Stimulated activated CD4-positive, alpha-beta T cell treated with anti-CD3 and anti-CD28 coated beads, Interleukin-2, amount 100 ng/mL, for 24 hours (primary cell): ENCODE measurements around the gene MRO.

Source experiments
- DNase-seq, 2 donors: peaks; one replicate each; pipeline ENCODE4 v3.0.0-alpha.2; 2020

MRO gene

DNA sequence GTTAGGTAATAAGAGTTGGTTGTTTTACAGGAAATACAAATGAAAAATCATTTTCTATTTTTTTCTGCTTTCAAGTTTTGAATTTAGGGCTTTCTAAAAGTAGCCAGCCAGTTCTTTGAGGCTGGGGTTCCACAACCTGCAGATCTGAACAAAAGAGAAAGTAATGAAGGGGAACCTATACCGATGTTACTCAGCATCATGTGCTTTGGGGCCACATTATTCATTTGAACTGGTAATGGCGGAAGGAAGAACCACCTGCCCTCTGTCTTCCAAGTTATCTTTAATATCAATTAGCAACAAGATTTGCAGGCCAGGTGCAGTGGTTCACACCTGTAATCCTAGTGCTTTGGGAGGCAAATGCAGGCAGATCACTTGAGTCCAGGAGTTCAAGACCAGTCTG, 12.9 kb upstream of the MRO start:
- no peak for DNase-seq

DNA sequence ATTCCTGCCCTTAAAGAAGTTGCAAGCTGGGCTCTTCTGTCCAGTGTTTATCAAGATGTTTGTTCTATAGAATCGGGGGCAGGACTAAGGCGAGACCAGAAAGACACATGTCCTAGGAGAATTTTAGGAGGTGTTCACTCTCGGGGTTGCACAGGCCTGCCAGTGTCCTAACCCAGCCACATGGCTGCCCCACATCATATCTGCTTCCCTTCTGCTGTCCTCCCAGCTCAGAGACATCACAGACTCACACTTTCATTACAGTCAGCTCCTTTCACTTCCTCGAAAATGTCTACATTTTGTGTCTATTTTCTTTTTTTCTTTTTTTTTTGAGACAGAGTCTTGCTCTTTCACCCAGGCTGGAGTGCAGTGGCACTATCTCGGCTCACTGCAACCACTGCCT, 10.7 kb upstream of the MRO start:
- DNase-seq, result no peak

DNA sequence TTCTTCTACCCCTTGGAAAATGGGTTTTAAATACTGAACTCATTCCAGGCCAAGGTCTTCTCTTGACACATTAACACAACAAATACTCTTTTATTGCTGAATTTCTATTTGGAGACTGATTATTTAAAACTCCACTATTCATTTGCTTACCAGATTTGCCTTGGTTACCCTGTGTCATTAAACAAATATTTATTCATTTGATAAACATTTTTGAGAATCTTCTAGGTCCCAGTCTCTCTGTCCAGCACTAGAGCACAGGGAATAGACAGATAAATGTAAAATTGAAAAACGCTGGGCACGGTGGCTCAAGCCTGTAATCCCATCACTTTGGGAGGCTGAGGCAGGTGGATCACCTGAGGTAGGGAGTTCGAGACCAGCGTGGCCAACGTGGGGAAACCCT, 9.8 kb upstream of the MRO start:
- DNase-seq, result no peak

DNA sequence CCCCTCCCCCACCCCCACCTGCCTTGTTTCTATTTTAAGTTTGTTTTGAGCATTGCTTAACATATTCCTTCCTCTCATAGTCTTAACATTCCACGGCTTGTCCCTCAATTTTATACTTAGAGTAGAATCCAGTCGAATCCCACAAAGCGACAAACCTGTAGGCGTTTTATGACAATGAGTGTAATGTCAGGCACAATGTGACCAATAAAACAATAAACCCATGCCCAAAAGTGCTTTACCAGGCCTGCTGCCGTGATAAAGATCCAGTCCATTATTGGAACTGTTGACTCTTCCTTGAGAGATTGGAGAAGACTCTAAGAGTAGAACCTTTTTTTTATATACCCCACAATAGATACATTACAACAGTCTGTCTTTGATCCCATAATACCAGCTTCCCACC, 6.2 kb upstream of the MRO start:
- DNase-seq, result no peak

DNA sequence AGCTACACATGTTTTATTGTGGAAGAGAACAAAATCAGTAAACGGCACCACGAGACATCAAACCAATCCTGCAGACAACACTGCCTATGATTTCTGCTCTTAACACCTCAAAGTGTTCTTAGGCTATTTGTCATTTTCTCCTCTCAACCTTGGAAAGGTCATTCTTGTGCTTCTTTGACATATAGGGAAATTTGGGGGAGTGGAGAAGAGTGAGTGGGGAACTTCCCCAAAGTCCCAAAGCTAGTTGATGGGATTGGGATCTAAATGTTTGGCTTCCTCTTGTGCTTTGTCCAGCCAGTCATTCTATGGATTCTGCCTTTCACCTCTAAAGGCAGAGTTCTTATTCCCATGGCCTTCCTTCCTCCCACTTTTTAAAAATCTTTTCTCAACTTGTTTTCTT, 5.8 kb upstream of the MRO start:
- no peak for DNase-seq

DNA sequence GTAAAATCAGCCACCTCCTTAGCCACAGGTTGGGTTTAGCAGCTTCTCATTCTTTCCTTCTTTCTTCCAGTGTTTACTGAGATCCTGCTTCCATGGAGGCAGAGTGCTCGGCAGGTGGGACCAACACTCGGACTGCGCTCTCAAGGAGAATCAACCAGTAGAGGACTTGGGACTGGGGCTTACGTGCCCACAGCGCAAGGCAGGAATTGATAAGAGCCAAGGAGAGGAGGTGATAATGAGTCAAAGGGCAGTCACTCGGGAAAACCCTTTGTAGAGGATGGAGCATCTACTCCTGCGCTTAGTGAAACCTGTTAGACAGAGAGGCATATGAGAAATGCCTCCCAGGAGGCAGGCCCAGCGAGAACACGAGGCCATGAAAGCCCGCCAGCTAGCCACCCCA, 2.9 kb upstream of the MRO start:
- no peak for DNase-seq

DNA sequence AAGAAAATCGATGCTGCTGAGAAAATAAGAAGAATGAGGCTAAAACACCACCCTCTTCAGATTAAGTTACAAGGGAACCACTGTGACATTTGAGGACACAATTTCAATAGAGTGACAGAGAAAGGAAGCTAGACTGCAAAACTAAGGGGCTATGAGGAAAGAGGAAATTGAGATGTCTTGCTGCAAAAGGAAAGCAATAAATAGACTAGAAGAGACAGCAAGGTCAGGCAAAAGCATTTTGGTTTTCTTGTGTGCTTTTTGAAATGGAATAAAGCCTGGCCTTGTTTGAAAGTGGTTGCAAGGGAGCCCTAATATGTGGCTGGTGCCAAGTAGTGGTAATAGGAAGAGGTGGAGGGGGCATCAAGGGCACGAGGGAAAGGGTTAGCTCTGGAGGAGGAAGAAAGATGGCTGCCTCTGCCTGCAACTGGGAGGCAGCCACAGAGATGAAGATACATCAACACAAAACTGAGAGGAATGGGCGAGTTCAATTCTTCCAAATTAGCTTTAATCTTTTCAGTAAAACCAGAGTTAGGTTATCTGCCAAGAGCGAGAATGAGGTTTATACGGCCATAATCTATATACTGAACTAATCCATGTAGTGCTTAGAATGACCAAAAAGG, 1.2 kb upstream of the MRO start:
- no peak for DNase-seq

DNA sequence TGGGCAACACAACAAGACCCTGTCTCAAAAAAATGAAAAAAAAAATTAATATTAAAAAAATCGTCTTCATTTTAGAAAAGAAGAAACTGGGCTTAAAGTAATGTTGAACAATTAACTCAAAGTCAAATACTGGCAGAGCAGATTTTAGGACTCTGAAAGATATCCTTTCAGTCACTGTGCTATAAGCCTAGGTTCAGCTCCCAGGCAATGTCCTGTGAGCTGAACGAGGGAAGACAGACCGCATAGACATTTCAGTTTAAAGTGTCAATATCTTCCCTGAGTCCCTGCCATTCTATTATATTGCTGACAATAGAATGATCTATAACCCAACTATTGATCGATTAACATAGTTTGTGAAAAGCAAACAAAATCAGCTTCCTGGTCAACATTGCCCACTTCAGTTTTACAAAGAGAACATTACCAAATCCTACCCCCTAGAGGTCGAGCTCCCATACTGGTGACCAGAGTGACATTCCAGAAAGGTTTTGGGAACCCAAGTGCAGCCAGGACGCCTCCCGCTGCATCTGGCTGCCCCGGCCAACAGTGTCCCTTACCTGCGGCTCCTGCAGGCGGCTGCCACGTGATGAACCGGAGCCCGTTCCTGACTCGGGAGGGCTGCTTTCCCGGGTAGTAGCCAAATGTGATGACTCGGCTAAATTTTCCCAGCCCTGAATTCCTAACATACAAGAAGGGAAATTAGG, 639 bp downstream of the MRO start:
- no peak for DNase-seq

DNA sequence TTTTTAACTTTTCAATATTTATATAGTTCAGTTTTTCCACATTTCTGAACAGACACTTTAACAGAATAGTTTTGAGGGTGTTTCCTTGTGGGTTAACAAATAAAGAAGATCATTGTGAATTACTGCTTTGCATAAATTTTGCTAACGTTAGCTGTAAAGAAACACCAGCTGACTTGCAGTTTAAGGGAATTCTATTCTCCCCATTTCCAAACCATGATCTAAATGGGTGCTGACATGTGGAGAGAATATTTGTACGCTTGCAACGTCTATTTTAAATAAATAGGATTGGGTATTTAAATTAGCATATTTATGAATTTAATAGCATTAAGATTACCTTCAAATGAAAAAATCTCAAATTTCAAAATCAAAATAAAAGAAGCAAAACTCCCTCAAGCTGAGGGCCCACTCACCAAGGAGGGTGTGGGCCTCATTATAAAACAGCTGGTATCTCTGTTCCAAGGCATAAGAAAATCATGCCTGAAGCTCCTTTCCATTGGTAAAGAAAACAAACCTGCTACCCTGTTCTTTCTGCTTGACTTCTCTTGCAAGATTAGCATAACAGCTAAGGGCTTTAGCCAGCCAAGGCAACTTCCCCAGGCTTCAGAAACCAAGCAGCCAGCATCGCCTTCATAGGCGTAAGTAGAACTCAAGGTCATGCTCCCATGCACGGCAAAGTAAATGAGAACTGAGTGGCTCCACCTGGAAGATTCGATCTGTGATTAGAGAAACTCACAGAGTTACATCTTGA, 3.2 kb downstream of the MRO start:
- no peak for DNase-seq

DNA sequence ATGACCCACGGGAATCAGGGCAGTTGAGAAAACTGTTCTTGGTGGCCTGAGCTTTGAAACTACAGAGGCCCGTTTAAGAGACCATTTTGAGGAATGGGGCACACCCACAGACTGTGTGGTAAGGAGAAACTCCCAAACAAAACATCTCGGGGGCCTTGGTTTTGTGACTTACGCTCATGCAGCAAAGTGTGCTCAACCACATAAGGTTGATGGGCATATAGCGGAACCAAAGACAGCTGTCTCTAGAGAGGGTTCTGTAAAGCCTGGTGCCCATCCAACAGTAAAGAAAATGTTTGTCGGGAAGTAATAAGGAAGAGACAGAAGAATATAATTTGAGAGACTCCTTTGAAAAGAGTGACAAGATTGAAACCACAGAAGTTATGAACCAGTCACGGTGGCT, 5.4 kb downstream of the MRO start:
- DNase-seq, result no peak

DNA sequence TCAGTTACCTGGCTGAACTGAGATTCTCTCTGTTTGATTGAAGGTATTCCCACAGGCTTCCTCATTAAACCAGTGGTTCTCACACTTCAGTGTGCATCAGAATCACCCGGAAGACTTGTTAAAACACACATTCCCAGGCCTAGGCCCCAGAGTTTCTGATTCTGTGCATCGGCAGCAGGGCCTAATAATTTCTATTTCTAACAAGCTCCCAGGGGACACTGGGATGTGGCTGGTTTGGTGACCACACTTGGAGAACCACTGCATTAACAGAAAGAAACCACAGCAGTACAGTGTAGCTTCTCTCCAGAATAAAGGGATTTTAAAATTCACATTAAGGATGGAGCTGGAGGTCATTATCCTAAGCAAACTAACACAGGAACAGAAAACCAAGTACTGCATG, 6.5 kb downstream of the MRO start:
- no peak for DNase-seq

DNA sequence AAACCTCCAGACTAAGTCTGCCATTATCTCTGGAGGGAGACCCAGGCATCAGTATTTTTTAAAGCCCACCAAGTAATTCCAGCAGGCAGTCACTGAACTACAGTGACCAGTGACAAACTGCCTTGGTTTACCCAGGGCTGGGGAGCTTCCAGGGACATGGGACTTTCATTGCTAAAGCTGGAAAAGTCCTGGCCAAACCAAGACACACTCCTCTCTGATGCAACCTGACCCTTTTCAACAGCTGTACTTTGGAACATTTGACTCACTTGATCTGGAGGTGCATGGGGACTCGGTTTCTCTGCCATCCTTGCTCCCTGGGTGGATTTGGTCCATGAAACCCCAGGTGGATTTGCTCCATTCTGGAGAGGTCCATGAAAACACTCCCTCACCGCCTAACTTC, 7.0 kb downstream of the MRO start:
- DNase-seq, result no peak

DNA sequence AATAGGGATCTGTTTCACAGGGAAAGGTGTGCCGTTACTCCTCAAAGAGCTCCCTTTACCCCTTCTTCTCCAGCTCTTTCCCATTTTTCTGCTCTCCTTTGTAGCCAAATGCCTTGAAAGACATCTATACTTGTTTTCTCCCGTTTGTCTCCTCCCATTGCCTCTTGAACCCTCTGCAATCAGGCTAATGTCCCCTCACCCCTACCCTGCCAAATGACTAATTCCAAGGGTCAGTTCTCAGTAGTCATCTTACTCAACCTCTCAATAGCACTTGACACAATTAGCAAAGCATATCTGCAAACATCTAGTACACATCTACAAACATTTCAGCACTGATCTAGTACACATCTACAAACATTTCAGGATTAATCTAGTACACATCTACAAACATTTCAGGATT, 12.6 kb downstream of the MRO start:
- no peak for DNase-seq

DNA sequence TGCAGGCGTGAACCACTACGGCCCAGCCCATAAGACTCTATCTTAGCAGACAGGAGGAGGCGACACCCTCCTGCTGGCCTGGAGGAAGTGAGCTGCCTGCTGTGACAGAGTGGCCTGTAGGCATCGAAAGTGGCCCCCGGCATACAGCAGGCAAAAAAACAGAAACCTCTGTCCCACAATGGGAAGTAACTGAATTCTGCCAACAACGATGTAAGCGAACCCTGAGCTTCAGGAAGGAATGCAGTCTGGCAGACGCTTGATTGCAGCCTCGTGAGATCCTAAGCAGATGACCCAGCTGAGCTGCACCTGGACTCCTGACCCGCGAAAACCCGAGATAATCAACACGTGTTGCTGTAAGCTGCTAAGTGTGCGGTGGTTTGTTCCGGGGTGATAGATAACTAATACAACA, 13.6 kb downstream of the MRO start:
- DNase-seq, result no peak

DNA sequence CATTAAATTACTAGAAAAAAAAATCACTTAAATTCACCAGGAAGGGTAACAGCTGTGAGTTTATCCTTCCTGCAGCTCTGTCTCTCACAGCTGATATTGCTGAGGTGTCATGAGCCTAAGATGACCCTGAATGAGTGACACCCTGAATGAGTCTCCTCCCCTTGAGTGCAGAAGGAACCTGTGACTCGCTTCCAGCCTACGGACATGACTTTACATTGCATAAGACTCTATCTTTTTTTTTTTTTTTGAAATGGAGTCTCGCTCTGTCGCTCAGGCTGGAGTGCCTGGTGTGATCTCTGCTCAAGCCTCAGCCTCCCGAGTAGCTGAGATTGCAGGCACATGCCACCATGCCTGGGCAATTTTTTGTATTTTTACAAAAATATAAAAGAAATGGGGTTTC, 14.1 kb downstream of the MRO start:
- no peak for DNase-seq

DNA sequence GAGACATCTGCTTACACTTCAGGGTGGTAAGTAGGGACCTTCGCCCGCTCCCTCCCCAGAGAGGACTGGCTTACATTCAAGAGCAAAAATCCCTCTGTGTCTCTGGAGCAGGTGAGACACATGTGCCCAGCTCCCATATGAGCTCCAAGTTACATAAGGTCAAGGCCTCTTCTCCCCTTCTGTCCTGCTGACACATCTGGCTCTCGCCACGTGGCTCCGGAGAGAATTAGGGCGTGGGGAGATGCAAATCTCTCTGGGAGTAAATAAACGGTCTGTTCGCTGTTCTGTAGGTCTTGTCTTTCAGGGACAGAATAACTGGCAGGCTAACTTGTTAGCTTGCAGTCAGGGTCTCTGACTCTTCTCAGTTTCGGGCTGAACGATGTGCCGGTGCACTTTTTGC, 16.2 kb downstream of the MRO start:
- DNase-seq, result no peak

DNA sequence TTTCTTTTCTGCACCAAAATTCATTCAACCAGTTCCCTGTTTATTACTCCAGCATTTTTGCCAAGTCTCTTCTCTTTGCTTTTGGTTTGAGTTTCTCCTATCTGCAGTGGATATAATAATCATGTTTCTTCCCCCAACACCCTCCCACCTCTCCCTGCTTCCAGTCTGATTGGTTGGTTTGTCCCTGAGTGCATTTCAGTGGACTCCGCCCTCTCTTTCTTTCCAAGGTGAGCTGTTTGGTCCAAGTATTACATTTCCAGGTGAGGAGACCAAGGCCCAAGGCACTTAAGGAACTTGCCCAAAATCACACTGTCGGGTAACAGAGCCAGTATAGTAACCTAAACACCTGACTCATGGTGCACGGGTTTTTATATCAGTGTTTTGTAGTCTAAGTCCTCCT, 17.7 kb downstream of the MRO start:
- no peak for DNase-seq

DNA sequence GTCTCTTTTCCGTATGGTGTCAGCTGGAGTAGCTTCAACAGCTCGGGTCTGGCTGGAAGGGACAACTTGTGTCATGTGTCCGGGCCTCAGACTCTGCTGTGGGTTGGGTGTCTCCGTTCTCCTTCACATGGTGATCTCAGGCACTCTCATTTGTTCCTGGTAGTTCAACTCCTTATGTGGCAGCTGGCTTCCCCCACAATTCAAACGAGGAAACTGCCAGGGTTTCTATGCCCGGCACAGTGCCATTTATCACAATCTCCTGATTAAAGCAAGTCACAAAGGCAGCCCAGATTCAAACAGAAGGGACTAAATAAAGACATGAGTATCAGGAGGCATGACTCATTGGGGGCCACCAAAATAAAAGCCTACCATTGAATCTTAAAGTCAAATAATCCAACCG, 22.7 kb downstream of the MRO start:
- no peak for DNase-seq

DNA sequence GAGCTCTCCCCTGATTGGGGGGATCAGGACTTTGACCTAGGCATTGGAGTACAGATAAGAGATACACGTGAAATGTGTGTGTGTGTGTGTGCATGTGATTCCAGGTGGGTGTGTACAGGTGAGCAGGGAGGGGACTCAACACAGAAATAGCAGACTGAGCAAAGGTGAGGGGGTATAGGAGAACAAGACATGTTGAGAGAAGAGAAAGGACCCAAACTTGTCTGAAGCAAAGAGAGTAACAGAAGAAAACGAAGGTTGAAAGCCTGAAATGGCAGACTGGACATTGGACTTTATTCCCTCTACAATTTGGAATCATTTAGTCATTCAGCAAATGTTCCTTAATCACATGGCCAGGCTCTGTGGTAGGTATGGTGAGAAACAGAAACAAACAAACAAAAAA, 23.3 kb downstream of the MRO start:
- DNase-seq, result no peak

DNA sequence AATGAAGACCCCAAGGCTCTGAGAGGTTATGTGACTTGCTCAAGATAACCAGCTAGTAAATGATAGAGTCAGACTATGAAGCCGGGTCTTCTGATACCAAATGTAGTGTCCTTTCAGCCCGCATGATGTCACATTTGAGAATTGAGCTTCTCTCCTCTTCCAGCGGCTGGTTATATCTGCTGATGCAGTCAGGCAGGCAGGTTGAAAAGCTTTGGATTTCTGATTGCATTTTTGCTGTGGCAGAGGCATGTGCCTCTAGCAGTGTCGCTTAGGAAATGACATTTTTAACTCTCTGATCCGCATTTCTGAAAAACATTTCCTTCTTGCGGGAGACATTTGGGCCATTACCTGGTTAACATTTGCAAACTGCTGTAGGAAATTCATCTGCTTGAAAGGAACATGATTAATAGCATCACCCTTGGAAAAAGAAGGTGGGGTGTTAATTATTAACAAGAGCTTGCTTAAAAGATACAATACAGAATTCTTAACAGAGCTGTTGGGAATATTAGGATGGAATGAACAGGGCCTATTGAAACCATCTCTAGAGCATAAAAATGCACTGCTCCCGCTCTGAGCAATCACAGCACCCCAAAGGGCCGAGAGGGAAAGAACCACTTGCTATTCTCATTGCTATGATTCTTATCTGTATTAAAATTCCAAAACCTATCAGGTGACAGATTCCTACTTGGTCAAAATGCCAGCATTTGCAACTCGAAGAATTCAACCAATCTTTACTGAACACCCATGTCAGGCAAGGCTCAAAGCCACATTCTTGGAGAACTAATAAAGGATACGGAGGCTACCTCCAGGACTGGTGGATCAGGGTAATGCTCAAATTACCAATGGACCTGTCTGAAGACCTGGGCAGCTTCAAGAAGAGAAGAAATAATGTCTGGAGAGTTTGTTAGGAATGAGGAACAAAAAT, 25.9 kb downstream of the MRO start:
- DNase-seq, result no peak

DNA sequence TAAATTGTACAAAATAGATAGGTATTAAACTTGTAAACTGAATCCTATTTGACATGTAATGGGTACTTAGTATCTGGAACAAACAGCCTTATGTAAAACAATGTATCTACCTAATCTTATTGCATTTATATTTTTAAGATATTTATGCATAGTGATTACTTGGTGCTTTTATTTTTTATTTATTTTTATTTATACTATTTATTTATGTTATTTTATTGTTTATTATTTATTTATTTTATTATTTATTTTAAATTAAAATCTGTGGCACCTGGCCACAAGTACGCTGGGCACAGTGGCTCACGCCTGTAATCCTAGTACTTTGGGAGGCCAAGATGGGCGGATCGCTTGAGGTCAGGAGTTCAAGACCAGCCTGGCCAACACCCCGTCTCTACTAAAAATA, 26.9 kb downstream of the MRO start:
- no peak for DNase-seq

DNA sequence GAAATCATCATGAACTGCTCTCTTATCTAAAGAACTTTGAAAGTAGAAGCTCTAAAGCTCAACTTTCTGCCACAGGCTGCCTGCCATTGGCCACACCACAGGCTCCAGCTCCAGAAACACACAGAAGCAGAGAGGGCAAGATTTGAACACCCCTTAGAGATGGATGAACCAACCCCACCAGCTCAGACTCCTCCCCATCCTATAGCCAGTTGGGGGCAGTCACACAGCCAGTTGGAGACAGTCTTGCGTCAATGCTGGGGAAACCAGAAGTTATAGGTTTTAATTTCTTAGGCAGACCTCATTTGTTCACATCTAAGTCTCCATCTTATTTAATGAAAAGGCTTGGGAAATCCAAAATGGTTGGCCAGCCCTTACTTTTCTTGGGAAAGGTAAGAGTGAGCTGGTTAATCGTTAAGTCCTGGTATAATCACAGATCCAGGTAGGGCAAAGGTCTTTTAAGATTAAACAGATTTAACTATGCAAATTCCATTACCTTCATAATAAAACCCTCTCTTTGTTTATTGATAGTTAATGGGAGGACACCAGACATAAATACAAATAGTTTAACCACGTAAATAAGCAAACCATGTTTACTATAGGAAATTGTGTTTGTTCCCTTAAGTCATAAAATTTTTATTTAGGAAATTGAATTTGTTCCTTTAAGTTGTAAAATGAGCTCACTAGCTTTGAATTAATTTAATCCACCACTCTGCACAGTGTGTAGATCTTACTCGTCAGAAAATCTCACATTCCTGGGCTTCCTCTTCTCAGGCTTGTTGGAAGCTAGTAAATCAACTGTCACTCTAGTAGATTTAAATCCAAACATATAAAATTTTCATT, 28.0 kb downstream of the MRO start:
- no peak for DNase-seq

DNA sequence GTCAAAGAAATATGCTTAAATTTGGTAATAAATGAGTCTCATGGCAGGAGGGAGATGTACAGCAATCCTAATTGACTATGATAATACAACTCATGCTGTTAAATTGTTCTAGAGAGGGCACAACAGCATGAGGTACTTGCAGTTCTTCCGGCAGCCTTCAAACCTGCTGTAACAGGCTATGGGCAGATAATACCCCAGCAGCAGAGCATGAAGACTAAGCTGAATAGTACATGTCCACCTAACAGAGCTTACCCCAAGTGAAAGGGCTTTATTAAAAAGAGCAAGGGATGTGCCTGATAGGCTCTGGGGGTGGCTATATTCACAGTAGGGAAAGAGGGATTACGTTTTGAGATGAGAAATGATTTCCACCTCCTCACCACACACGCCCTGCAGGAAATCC, 28.9 kb downstream of the MRO start:
- DNase-seq, result no peak
